H9 (cell line): ENCODE data around the gene RCSD1. TPM values are rescaled to one million over a fixed set of nuclear protein-coding genes. Genes with fewer than 3 reads are reported as not detected.

Experiments
- DNase-seq: peaks from one replicate; pipeline ENCODE4 v3.0.0-alpha.2; 2017
- H2AFZ ChIP-seq: one replicate; pipeline ENCODE4 v1.6.1; 2013; ENCODE audit warnings: mild to moderate bottlenecking, low read length, control low read depth, moderate library complexity
- H2AK5ac ChIP-seq: 2 replicates; pipeline ENCODE4 v1.6.1; 2013; ENCODE audit warnings: low read length, control low read depth, mixed read lengths; ENCODE audit not compliant: insufficient read length
- H2BK120ac ChIP-seq: one replicate; pipeline ENCODE4 v1.6.1; 2013; ENCODE audit warnings: low read depth, mild to moderate bottlenecking, low read length, control low read depth, inconsistent platforms; ENCODE audit not compliant: poor library complexity, severe bottlenecking
- H2BK12ac ChIP-seq: 2 replicates; pipeline ENCODE4 v1.6.1; 2013; ENCODE audit warnings: low read length, control low read depth, mixed read lengths, low read depth; ENCODE audit not compliant: insufficient read length
- H2BK15ac ChIP-seq: 2 replicates; pipeline ENCODE4 v1.6.1; 2013; ENCODE audit warnings: low read depth, low read length, control low read depth
- H2BK20ac ChIP-seq: one replicate; pipeline ENCODE4 v1.6.1; 2013; ENCODE audit warnings: low read depth, mild to moderate bottlenecking, low read length, control low read depth, inconsistent platforms; ENCODE audit not compliant: poor library complexity, severe bottlenecking
- H2BK5ac ChIP-seq: 2 replicates; pipeline ENCODE4 v1.6.1; 2013; ENCODE audit warnings: low read length, control low read depth, mixed read lengths; ENCODE audit not compliant: insufficient read length
- H3K14ac ChIP-seq: 2 replicates; pipeline ENCODE4 v1.6.1; 2013; ENCODE audit warnings: low read length, control low read depth; ENCODE audit not compliant: insufficient read depth
- H3K18ac ChIP-seq: 2 replicates; pipeline ENCODE4 v1.6.1; 2013; ENCODE audit warnings: low read depth, mild to moderate bottlenecking, mixed read lengths, low read length, control low read depth; ENCODE audit not compliant: insufficient read length
- H3K23ac ChIP-seq: 2 replicates; pipeline ENCODE4 v1.6.1; 2013; ENCODE audit warnings: low read length, control low read depth, mixed read lengths, low read depth; ENCODE audit not compliant: insufficient read length
- H3K23me2 ChIP-seq: 2 replicates; pipeline ENCODE4 v1.6.1; 2013; ENCODE audit warnings: low read depth, mild to moderate bottlenecking, mixed read lengths, low read length, control low read depth; ENCODE audit not compliant: insufficient read length, poor library complexity, severe bottlenecking
- H3K27ac ChIP-seq: 2 replicates; pipeline ENCODE4 v1.5.1; 2013; ENCODE audit warnings: low read length, control low read depth, mixed read lengths, low read depth; ENCODE audit not compliant: insufficient read length
- H3K27me3 ChIP-seq: 2 replicates; pipeline ENCODE4 v1.6.1; 2013; ENCODE audit warnings: low read length, control low read depth, inconsistent platforms; ENCODE audit not compliant: insufficient read depth
- H3K4ac ChIP-seq: 2 replicates; pipeline ENCODE4 v1.6.1; 2013; ENCODE audit warnings: low read depth, mild to moderate bottlenecking, control low read depth, inconsistent platforms, low read length, moderate library complexity
- H3K4me1 ChIP-seq: 2 replicates; pipeline ENCODE4 v1.6.1; 2013; ENCODE audit warnings: low read length, control low read depth, inconsistent platforms; ENCODE audit not compliant: insufficient read depth
- H3K4me2 ChIP-seq: 2 replicates; pipeline ENCODE4 v1.6.1; 2013; ENCODE audit warnings: low read length, control low read depth, mixed read lengths; ENCODE audit not compliant: insufficient read length, insufficient read depth
- H3K56ac ChIP-seq: 2 replicates; pipeline ENCODE4 v1.6.1; 2013; ENCODE audit warnings: low read depth, mild to moderate bottlenecking, mixed read lengths, low read length, control low read depth; ENCODE audit not compliant: insufficient read length
- H3K79me1 ChIP-seq: 2 replicates; pipeline ENCODE4 v1.6.1; 2013; ENCODE audit warnings: low read depth, mild to moderate bottlenecking, moderate library complexity, low read length, control low read depth, inconsistent platforms; ENCODE audit not compliant: insufficient read depth, poor library complexity, severe bottlenecking
- H3K79me2 ChIP-seq: 2 replicates; pipeline ENCODE4 v1.6.1; 2013; ENCODE audit warnings: low read length, control low read depth, inconsistent platforms; ENCODE audit not compliant: insufficient read depth
- H3K9ac ChIP-seq: 2 replicates; pipeline ENCODE4 v1.6.1; 2013; ENCODE audit warnings: low read length, control low read depth, mixed read lengths; ENCODE audit not compliant: insufficient read length; ENCODE audit errors: extremely low read depth
- H3K9me3 ChIP-seq: one replicate; pipeline ENCODE4 v1.6.1; 2013; ENCODE audit warnings: low read depth, low read length, inconsistent platforms; ENCODE audit not compliant: control insufficient read depth
- H3T11ph ChIP-seq: one replicate; pipeline ENCODE4 v1.6.1; 2013; ENCODE audit warnings: mild to moderate bottlenecking, low read length, control low read depth, inconsistent platforms
- H4K20me1 ChIP-seq: one replicate; pipeline ENCODE4 v1.6.1; 2013; ENCODE audit not compliant: control insufficient read depth, insufficient read length, insufficient read depth
- H4K5ac ChIP-seq: 2 replicates; pipeline ENCODE4 v1.6.1; 2013; ENCODE audit warnings: low read depth, mild to moderate bottlenecking, mixed read lengths, low read length, control low read depth; ENCODE audit not compliant: insufficient read length
- H4K8ac ChIP-seq: replicated peaks from 2 replicates; pipeline ENCODE4 v1.6.1; 2013; ENCODE audit warnings: low read length, control low read depth, mixed read lengths, low read depth; ENCODE audit not compliant: insufficient read length
- H4K91ac ChIP-seq: 2 replicates; pipeline ENCODE4 v1.6.1; 2013; ENCODE audit warnings: low read depth, mild to moderate bottlenecking, moderate library complexity, mixed read lengths, low read length, control low read depth; ENCODE audit not compliant: insufficient read length
- H3K27ac Mint-ChIP-seq, 3 experiments: 2 replicates in 2 of 3; 3 replicates in 1 of 3; pipeline ENCODE4 v1.8.0; 2020 to 2021; ENCODE audit warnings: mixed read lengths in 3 of 3, mild to moderate bottlenecking in 1 of 3, moderate library complexity in 1 of 3
- H3K27me3 Mint-ChIP-seq: 2 replicates; pipeline ENCODE4 v1.8.0; 2021; ENCODE audit warnings: low read depth, mild to moderate bottlenecking, moderate library complexity, mixed read lengths
- H3K36me3 Mint-ChIP-seq, 3 experiments: 2 replicates in 2 of 3; 3 replicates in 1 of 3; pipeline ENCODE4 v1.8.0; 2020 to 2021; ENCODE audit warnings: low read depth in 3 of 3, mixed read lengths in 3 of 3; ENCODE audit not compliant: insufficient read depth in 1 of 3
- H3K4me1 Mint-ChIP-seq, 2 experiments: 2 replicates each; pipeline ENCODE4 v1.8.0; 2020; ENCODE audit warnings: mixed read lengths in 2 of 2
- H3K4me3 Mint-ChIP-seq, 2 experiments: 2 replicates in 1 of 2; 3 replicates in 1 of 2; pipeline ENCODE4 v1.8.0; 2020 to 2021; ENCODE audit warnings: mild to moderate bottlenecking in 2 of 2, mixed read lengths in 2 of 2, moderate library complexity in 1 of 2
- H3K9me3 Mint-ChIP-seq, 2 experiments: 2 replicates in 1 of 2; 3 replicates in 1 of 2; pipeline ENCODE4 v1.8.0; 2020; ENCODE audit warnings: mild to moderate bottlenecking in 2 of 2, mixed read lengths in 2 of 2, moderate library complexity in 1 of 2
- CTCF ChIP-seq: fragments of 200-600 bp; sonication (generic); conservative IDR thresholded peaks from 3 replicates; pipeline ENCODE4 v1.8.0; 2021; ENCODE audit warnings: antibody characterized with exemption, mild to moderate bottlenecking
- WGBS: extraction: QIAGEN DNeasy Blood & Tissue Kit; methylation state at CpG from one replicate; pipeline ENCODE4 v1.1.7; 2013; ENCODE audit warnings: missing lambda C conversion rate, low lambda C conversion rate, mixed read lengths; ENCODE audit not compliant: insufficient read length; ENCODE audit errors: extremely low coverage; 5-methylcytosine and 5-hydroxymethylcytosine counted together
- total RNA-seq: library from RNA; stranded (reverse); gene quantifications from 2 replicates; pipeline ENCODE4 v1.2.1, GENCODE V29; 2021

Gene RCSD1
- total RNA-seq, 1 experiment from 2014 or later, result 0.13 TPM

GRCh38 chr1:167678838-167679237, 48.8 kb downstream of the RCSD1 start:
- no peak overlapping the region for H3K56ac ChIP-seq
- Mint-ChIP-seq H3K27me3 (no peaks in the 10 kb centered on the region), H3K4me1 (peaks cover 17% of the 10 kb centered on the region in 2 experiments), H3K36me3 (no peaks in the 10 kb centered on the region), H3K27ac (no peak overlapping the region), H3K4me3 (no peak overlapping the region), H3K9me3 (no peaks in the 10 kb centered on the region)
- no peaks in the 10 kb centered on the region for H3K27me3 ChIP-seq
- no peaks in the 10 kb centered on the region for H3K9me3 ChIP-seq
- H2AK5ac ChIP-seq, result no peak overlapping the region
- no peak overlapping the region for H3K9ac ChIP-seq
- no peak overlapping the region for H3K23ac ChIP-seq
- no peaks in the 10 kb centered on the region for H3K79me2 ChIP-seq
- WGBS, result no CpG with 5 or more reads among the region's 3 CpGs
- H3K4me1 ChIP-seq, result no peaks in the 10 kb centered on the region
- no peak overlapping the region for H2BK20ac ChIP-seq
- no peak overlapping the region for H3K4me2 ChIP-seq
- no peak for TF ChIP-seq CTCF
- no peak overlapping the region for H2BK15ac ChIP-seq
- H4K8ac ChIP-seq, result no peak overlapping the region
- H4K20me1 ChIP-seq, result no peaks in the 10 kb centered on the region
- H4K5ac ChIP-seq, result no peak overlapping the region
- no peak overlapping the region for H3K4ac ChIP-seq
- H3K23me2 ChIP-seq, result no peaks in the 10 kb centered on the region
- DNase-seq, result no peak
- no peak overlapping the region for H3T11ph ChIP-seq
- no peak overlapping the region for H3K18ac ChIP-seq
- H2BK5ac ChIP-seq, result no peak overlapping the region
- no peak overlapping the region for H4K91ac ChIP-seq
- no peak overlapping the region for H2BK120ac ChIP-seq
- no peaks in the 10 kb centered on the region for H3K79me1 ChIP-seq
- no peak overlapping the region for H2BK12ac ChIP-seq
- H3K14ac ChIP-seq, result no peak overlapping the region
- H2AFZ ChIP-seq, result no peak overlapping the region
- no peak overlapping the region for H3K27ac ChIP-seq
